GM18517 (cell line): Measurements from ENCODE around the gene FITM2.
"Not testable (repeated sequence)": the region's sequence is repeated elsewhere in the genome, so short reads cannot be mapped to it uniquely, and the experiment has no call there.

ENCODE experiments used
- ATAC-seq: cut with Tn5 transposase; IDR thresholded peaks from one replicate; pipeline ENCODE4 v1.9.1; 2021; ENCODE audit warnings: mild to moderate bottlenecking, moderate library complexity; ENCODE audit not compliant: unreplicated experiment

FITM2 gene

GRCh38 chr20:44334306-44334705 is 23.3 kb upstream of the FITM2 start:
- ATAC-seq = no peak

GRCh38 chr20:44331201-44331600 is 20.2 kb upstream of the FITM2 start:
- no peak for ATAC-seq

GRCh38 chr20:44328428-44328827 is 17.4 kb upstream of the FITM2 start:
- no peak for ATAC-seq

GRCh38 chr20:44327748-44328147 is 16.7 kb upstream of the FITM2 start:
- not testable (repeated sequence) for ATAC-seq

GRCh38 chr20:44326391-44327159 is 15.6 kb upstream of the FITM2 start:
- no peak for ATAC-seq

GRCh38 chr20:44324343-44324742 is 13.3 kb upstream of the FITM2 start:
- ATAC-seq = no peak

- ATAC-seq = no peak
Observed at GRCh38 chr20:44319839-44320422, 8.9 kb upstream of the FITM2 start.

- no peak for ATAC-seq
Observed at GRCh38 chr20:44314870-44315269, 3.9 kb upstream of the FITM2 start.

GRCh38 chr20:44309763-44310663 is 989 bp downstream of the FITM2 start:
- no peak for ATAC-seq

GRCh38 chr20:44306927-44307326 is 4.1 kb downstream of the FITM2 start:
- no peak for ATAC-seq

- ATAC-seq = no peak
Observed at GRCh38 chr20:44304383-44304782, 6.6 kb downstream of the FITM2 start.

GRCh38 chr20:44302736-44303135 is 8.3 kb downstream of the FITM2 start:
- ATAC-seq = no peak

GRCh38 chr20:44302026-44302669 is 8.9 kb downstream of the FITM2 start:
- no peak for ATAC-seq

- no peak for ATAC-seq
Observed at GRCh38 chr20:44301285-44301684, 9.7 kb downstream of the FITM2 start.

GRCh38 chr20:44299011-44299535 is 11.9 kb downstream of the FITM2 start:
- not testable (repeated sequence) for ATAC-seq

GRCh38 chr20:44297721-44298120 is 13.3 kb downstream of the FITM2 start:
- no peak for ATAC-seq

GRCh38 chr20:44296011-44296410 is 15.0 kb downstream of the FITM2 start:
- no peak for ATAC-seq

- ATAC-seq = no peak
Observed at GRCh38 chr20:44291754-44292153, 19.2 kb downstream of the FITM2 start.

- no peak for ATAC-seq
Observed at GRCh38 chr20:44288252-44288651, 22.8 kb downstream of the FITM2 start.

- ATAC-seq = no peak
Observed at GRCh38 chr20:44287272-44288097, 23.5 kb downstream of the FITM2 start.
